ENCODE measurements around the gene LRG1.
"Not testable (repeated sequence)": the region's sequence is repeated elsewhere in the genome, so short reads cannot be mapped to it uniquely, and the experiment has no call there.

LRG1 gene

DNA sequence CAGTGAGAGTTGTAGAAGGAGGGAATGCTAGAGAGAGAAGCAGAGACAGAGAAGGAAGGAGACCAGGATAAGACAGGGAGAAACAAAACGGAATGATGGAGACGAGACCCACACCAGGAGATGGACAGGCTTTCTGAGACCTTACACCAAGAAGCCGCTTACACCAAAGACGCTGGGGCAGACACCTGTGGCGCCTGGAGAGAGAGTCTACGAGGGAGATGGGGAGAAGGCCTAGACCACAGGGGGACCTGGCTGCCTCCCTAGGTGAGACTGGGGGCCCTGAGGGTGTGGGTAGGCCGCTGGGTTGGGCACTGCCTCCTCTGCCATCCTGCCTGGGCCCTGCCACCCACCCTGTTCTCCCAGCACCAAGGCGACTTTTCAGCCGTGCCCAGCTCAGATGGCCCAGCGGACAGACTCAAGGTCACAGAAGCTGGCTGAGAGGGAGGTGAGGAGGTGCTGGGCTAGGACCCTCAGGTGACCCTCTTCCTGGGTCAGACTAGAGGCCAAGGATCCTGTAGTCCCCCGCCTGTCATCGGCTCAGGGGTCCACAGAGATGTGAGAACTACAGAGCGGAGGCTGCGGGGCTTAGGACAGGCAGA lies 9.8 kb downstream of the LRG1 start:
- no peak for DNase-seq (ENCODE audit: low read depth, low spot score)

DNA sequence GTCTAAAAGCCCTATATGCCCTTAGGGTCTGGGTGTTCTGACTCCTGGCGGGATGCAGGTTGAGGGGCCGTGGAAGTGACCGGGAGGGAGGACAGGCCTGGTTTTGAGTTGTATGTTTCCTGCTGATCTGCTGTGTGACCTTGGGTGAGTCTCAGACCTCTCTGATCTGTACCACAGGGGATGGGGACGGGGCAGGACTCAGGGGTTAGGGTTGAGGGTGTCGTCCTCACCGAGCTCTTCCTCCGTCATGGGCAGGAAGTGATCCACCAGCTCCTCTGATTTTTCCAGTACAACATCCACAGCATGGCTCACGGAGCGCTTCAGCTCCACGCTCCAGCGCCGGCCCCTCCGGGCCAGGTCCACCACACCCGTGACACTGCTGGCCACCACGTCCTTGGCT lies 11.0 kb downstream of the LRG1 start:
- DNase-seq (ENCODE audit: low read depth, low spot score) = no peak

DNA sequence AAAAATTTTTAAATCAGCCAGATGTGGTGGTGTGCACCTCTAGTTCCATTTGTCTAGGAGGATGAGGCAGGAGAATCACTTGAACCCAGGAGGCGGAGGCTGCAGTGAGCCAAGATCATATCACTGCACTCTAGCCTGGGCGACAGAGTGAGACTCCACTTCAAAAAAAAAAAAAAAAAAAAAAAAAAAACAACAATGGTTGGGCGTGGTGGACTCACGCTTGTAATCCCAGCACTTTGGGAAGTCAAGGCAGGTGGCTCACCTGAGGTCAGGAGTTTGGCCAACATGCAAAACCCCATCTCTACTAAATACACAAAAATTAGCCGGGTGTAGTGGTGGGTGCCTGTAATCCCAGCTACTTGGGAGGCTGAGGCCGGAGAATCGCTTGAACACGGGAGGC lies 12.5 kb downstream of the LRG1 start:
- not testable (repeated sequence) for DNase-seq (ENCODE audit: low read depth, low spot score)

DNA sequence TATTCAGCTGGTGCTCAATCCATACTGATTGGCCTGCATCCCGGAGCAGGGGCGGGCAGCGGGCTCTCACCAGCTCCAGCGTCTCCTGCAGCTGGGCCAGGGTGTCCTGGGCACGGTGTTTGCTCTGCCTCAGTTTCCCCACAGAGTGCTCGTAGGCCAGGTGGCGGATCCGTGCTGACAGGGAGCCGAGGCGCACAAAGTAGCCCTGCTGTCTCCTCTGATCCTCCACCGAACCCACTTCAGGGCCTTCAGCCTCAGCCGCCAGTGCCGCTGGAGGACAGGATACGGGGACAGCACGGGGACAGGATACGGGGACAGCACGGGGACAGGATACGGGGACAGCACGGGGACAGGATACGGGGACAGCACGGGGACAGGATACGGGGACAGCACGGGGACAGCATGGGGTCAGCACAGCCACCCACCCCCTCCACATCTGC lies 14.3 kb downstream of the LRG1 start:
- no peak for DNase-seq (ENCODE audit: low read depth, low spot score)

DNA sequence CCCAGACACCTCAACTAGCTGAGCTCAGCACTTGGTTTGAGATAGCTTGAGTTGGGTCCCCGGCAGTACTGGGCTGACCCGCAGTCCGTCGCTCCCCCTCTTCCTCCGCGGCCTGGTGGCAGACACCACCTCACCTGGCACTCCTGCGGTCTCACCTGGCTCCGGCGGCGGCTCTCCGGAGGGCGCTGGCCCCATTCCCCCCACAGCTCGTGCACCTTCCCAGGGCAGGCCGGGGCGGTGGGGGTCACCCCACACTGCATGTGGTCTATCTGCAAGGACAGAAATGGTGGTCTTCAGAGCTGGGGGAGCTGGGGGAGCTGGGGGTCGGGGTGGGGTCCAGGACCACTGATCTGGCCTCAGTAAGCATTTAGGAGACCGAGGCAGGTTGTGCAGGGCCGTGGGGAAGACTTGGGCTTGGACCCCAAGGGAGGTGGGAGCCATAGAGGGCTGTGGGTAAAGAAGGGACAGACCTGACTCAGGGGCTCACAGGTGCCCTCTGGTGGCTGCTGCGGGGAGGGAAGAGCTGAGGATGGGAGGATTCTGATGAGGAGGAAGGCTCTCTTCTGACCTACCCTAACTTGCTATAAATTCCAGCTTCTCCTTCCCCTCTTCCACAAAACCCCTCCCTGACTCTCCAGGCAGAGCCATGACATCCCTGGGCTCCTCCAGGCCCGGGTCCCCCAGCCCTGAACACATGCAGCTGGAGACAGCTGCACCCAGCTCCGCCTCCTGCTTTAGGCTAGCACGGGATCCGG lies 14.9 kb downstream of the LRG1 start:
- DNase-seq (ENCODE audit: low read depth, low spot score) = peak; percentile 44

DNA sequence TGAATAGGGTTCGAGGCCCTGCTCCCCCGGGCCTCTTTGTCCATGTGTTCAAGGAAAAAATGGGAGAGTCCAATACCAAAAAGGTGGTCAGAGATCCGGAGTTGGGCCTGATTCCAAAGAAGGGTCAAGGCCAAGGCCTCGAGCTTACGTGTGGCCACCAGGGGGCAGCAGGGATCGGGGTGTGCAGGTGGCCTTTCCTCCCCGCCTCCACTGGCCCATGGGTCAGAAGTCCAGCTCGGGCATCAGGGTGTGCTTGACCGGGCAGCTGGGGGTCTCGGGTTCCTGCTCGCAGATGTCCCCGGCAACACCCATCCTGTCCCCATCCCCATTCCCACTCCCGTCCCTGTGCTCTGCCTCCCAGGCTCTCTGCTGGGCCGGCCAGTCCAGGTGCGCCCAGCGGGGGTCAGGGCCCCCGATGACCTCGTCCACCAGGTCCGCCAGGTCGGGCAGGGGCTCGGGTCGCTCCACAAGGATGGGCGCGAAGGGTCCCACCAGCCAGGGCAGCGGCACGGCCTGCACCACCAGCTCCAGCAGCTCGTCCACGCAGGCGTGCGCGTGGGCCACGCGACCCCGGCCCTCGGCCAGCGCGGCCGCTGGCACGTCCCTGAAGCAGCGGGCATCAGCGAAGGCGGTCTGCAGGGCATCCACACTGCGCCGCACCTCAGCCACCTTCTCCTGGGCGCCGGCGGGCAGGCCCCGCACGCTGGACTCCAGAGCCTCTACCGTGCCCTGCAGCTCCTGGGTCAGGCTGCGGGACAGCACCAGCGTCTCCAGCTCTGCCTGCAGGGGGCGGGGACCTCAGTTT lies 16.3 kb downstream of the LRG1 start:
- DNase-seq (ENCODE audit: low read depth, low spot score) = no peak

DNA sequence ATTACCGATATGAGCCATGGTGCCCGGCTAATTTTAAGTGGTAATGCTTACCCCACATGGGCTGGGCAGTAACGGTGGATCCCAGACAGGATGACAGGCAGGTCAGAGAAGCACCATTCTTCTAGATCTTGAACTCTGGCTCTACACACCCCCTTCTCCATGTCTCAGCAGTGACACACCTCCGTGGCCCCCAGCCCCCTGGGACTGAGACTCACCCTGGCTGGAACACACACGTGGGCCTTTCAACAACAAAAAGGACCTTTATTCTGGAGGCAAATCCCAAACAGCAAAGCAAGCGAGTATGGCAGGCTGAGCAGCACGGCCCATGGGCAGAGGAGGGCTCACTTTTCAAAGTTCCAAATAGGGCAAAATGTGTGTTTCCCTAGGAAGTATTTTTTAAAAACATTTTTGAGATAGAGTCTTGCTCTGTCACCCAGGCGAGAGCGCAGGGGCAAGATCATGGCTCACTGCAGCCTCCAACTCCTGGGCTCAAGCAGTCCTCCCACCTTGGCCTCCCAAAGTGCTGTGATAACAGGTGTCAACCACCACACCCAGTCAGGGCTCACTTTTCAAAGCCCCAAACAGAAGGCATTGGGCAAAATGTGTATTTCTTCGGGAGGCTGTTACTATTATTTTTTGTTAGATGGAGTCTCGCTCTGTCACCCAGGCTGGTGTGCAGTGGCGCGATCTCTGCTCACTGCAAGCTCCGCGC lies 17.4 kb downstream of the LRG1 start:
- DNase-seq (ENCODE audit: low read depth, low spot score) = no peak

DNA sequence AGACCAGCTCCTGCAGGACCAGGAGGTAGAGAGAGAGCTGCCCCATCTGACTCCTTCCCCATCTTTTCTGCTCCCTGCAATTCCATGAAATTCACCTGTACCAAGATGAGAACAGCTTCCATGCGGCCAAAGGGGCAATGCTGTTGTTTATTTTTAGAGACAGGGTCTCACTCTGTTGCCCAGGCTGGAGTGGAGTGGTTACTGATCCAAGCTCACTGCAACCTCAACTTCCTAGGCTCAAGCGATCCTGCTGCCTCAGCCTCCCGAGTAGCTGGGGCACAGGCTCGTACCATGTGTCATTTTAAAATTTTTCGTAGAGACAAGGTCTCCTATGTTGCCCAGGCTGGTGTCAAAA lies 18.0 kb downstream of the LRG1 start:
- no peak for DNase-seq (ENCODE audit: low read depth, low spot score)

DNA sequence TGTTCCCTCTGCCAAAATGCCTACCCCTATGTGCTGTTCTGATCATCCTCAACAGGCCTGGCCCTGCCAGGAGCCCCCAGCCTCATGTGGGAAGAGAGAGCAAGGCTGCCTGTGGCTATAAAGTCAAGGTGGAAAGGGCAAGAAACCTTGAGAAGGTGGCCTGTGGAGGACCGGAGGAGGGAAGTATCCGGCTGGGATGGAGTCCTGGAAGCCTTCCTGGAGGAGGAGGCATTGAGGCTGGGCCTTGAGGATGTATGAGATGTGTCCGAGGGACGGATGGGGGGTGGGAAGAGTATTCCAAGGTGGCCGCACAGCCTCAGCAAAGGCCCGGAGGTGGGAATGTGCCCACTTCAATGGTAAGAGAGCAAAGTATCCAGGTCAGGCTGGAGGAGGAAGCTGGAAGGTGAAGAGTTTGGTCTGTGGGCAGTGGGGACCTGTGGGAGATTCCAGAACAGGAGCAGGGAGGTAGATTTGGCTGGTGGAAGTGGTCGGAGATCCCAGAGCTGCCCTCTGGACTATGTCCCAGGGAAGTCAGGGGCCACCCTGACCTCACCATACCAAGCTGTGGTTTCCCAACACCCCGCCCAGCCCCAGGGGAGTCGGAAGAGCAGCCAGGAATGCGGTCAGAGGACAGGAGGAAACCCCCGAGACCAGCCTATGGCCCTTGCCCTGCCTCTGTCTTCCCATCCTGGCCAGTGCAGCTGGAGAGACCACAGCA lies 18.5 kb downstream of the LRG1 start:
- DNase-seq (ENCODE audit: low read depth, low spot score) = no peak

DNA sequence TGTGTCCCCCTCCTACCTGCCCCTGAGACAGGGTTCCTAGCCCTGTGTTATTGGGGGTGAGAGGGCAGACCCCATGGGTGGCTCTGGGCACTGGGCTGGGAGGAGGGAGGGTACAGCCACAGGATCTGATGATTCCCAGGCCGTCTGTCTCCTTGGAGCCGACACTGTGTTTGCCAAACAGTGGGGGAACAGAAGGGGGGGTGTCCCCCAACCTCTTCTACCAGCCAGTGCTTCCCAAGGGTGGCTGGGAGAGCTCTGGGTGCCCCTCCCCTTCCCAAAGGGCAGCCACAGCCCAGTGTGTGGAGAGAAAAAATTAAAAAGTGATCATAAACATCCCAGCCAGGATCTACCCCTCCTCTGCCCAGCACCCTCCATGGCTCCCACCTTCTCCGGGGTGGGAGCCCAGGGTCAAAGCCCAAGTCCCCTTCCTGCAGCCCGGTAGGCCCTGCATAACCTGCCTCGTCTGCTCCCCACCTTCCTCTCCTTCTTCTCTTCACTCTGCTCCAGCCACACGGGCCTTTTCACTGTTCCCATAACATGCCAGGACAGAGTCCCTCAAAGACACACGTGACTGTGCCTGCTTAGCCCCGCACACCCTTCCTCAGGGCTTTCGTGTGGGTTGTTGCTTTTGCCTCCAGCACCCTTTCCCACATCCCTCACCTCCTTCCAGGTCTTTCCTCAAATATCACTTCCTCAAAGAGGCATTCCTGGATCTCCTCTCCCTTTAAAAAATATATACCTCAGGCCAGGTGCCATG lies 20.1 kb downstream of the LRG1 start:
- DNase-seq (ENCODE audit: low read depth, low spot score) = no peak

DNA sequence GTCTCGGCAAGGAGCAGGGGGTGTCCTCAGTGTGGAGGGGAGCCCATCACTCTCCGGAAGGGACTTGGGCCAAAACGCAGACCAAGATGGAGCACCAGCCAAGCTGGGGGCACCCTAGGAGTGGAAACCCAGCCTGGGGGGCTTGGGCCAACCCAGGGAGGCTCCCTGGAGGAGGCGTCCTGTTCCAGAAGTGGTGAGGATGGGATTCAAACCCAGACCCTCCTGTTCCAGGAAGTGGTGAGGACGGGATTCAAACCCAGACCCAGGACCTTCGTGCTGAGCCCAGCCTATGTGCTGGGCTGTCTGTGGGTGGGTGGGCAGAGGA lies 20.7 kb downstream of the LRG1 start:
- DNase-seq (ENCODE audit: low read depth, low spot score) = no peak

DNA sequence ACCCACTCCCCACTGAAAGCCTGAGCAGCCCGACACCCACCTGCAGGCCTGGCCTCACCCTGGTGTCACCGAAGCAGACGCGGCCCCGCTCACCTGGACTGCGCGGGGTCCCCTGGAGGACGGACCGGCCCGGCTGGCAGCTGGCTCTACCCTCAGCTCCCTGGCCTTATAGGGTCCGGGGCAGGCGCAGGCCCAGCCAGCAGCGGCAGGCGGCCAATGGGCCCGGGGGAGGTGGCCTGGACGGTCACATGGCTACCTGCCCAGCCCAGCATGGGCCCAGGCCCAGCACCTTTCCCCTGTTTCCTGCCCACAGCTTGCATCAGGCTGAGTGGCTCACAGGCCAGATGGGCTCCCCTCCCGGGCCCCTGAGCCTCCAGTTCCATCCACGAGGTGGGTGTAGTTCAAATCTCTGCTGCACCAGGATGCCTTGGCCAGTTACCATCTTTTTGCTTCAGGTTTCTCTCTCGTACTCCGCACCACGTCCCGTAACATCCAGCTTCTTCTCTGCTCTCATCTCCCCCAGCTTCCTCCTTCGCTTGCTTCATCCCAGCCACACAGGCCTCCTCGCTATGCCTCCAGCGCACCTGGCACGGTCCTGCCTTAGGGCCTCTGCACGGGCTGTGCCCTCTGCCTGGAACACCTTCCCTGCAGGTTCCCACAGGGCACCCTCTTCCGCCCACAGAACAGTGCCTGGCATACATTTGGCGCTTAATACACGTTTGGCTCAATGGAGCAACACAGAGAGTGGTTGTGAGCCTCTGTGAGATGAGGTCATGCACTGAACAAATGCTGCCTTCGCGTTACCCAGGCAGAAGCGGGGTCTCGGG lies 21.3 kb downstream of the LRG1 start, which contains the start of gene PLIN4:
Gene PLIN4, minus strand, starts transcription at position 142 of the 827 bp plus-strand sequence. CDS start 214 bp downstream, outside the sequence.
- no peak for DNase-seq (ENCODE audit: low read depth, low spot score)

DNA sequence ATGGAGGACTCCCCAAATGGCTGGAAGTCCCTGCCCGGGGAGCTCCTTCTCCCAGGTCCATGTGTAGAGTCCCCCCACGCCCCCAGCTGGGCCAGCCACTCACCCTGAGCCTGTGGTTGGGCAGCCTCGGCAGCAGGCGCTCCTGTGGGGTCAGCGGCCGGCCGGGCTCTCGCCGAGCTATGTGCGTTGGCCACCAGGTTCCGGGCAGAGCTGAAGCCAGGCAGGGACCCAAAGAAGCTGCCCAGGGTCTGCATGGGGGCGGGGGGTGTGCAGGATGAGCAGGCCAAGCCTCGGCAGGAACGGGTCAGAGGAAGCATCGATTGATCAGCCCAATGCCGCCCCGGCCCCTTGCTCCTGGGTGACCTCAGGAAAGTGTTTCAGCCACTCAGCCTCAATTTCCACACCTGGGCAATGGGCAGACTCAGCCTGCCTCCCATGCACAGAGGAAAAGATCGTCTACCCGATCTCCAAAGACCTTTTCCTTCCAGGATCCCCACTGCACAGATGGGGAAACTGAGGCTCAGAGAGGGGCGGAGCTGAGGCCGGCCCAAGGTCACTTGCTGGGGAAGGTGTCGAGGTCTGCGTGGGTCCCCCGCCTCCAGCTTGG lies 22.3 kb downstream of the LRG1 start:
- no peak for DNase-seq (ENCODE audit: low read depth, low spot score)

DNA sequence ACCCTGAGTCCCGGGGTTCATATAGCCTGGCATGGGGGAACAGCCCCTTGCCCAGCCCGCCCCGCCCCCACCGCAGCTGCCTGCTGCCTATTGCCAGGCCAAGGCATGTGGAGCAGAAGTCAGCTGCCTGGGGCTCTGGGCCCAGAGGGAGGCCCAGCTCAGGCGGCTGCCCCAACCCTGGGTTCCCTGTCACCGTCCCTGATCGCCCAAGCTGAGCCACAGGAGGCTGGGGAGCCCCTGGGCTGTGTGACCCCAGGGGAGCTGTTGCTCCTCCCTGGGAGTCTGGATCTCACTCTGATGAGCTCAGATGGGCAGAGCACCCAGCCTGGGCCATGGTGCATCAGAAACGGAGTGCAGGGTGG lies 22.9 kb downstream of the LRG1 start:
- DNase-seq (ENCODE audit: low read depth, low spot score) = no peak

DNA sequence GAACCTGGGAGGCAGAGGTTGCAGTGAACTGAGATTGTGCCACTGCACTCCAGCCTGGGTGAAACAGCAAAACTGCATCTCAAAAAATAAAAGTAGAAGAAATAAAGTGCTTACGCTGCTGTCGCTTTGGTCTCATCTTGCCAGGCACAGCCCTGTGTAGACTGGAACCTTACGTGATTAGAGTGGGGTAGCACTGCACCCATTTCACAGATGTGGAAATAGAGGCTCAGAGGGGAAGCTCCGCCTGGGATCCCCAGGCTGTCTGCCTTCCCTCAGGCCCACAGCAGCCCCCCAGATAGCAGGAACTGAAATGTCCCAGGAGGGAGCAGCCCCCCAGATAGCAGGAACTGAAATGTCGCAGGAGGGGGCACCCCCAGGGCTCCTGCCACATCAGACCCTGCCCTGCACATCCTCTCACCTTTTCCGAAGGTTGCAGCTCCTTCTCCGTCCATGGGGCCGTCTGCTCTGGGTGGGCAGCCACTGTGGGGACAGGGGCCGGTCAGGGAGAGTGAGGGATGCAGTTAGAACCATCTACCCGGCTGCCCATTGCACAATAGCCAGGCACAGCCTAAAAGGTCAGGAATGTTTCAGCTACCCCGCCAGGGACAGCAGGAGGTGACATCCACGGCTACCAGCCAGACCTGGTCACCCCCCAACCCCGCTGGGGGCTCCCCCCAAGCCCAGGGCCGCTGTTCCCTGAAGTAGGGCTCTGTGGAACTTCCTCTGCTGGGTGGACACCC lies 23.5 kb downstream of the LRG1 start:
- DNase-seq (ENCODE audit: low read depth, low spot score) = no peak

DNA sequence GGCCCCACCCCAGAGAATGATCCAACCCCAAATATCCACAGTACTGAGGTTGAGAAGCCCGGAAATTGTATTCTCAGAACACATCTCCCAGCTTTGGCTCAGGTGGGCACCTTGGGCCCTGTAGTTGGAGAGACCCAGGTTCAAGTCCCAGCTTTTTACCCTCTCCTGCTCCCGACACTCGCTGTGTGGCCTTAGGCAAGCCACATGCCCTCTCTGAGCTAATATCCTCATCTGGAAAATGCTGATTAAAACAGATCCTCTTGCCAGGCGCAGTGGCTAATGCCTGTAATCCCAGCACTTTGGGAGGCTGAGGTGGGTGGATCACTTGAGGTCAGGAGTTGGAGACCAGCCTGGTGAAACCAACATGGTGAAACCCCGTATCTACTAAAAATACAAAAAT lies 24.1 kb downstream of the LRG1 start:
- no peak for DNase-seq (ENCODE audit: low read depth, low spot score)

DNA sequence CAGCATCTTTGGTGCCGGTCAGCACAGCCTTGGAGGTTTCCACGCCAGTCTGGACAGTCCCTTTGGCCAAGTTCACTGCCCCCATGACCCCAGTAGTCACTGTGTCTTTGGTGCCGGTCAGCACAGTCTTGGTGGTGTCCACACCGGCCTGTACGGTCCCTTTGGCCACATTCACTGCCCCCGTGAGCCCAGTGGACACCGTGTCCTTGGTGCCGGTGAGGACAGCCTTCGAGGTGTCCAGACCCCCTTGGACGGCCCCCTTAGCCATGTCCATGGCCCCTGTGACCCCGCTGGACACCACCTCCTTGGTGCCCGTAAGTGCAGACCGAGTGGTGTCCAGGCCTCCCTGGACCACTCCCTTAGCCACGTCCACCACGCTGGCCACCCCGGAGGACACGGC lies 26.6 kb downstream of the LRG1 start:
- no peak for DNase-seq (ENCODE audit: low read depth, low spot score)

DNA sequence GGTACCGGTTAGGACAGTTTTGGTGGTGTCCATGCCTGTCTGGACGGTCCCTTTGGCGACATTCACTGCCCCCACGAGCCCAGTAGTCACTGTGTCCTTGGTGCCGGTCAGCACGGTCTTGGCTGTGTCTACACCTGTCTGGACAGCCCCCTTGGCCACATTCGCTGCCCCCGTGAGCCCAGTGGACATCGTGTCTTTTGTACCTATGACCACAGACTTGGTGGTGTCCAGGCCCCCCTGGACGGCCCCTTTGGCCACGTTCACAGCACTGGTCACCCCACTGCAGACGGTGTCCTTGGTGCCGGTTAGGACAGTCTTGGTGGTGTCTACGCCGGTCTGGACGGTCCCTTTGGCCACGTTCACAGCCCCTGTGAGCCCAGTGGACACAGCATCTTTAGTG lies 27.8 kb downstream of the LRG1 start:
- no peak for DNase-seq (ENCODE audit: low read depth, low spot score)

Data from activated CD4-positive, CD25-positive, alpha-beta regulatory T cell treated with anti-CD3 and anti-CD28 coated beads, Interleukin-2, amount 50 U/mL, for 16 hours (primary cell).